ENCODE results near the gene RPS3A. TPM values are rescaled to one million over a fixed set of nuclear protein-coding genes. Genes with fewer than 3 reads are reported as not detected.
A peak's percentile ranks its signal among the peaks of the same experiment; 100 is the strongest.
"Not testable (repeated sequence)": the region's sequence is repeated elsewhere in the genome, so short reads cannot be mapped to it uniquely, and the experiment has no call there.

Gene RPS3A
- total RNA-seq, 2 donors from 2014 or later, result 1,345 to 1,520 TPM

- Histone ChIP-seq H3K27ac (no peak overlapping the region), H3K36me3 (no peaks in the 10 kb centered on the region)
- intact Hi-C loops (cut with DNase I), result loop anchor here (5.0 kb wide), 1 partner anchor 247 kb away; no protein-coding TSS in a partner anchor
Observed at GRCh38 chr4:151114986-151115385, 15.6 kb downstream of the RPS3A start.

GRCh38 chr4:151117371-151117962 is 18.0 kb downstream of the RPS3A start:
- no peak overlapping the region for H3K4me3 ChIP-seq
- no peaks in the 10 kb centered on the region for H3K27me3 ChIP-seq
- H3K9me3 ChIP-seq, result no peaks in the 10 kb centered on the region
- DNase-seq, result peak; percentile 64
- no peak overlapping the region for H3K27ac ChIP-seq
- H3K4me1 ChIP-seq, result no peaks in the 10 kb centered on the region
- intact Hi-C loops (cut with DNase I), result loop anchor here (5.0 kb wide), 1 partner anchor 245 kb away; no protein-coding TSS in a partner anchor
- peak; percentile 74 for TF ChIP-seq CTCF (IDR thresholded peaks at IDR 0.05)
- H3K9ac ChIP-seq (ENCODE audit: low read depth in 2 of 2, low read length in 2 of 2), result no peak overlapping the region
- no peaks in the 10 kb centered on the region for H3K36me3 ChIP-seq

More at GRCh38 chr4:151114986-151115385, 15.6 kb downstream of the RPS3A start:
- H3K9ac ChIP-seq (ENCODE audit: low read depth in 2 of 2, low read length in 2 of 2), result no peak overlapping the region
- DNase-seq, result no peak
- H3K27me3 ChIP-seq, result no peaks in the 10 kb centered on the region
- no peaks in the 10 kb centered on the region for H3K9me3 ChIP-seq
- H3K4me1 ChIP-seq, result no peaks in the 10 kb centered on the region
- no peak for TF ChIP-seq CTCF (IDR thresholded peaks at IDR 0.05)
- no peak overlapping the region for H3K4me3 ChIP-seq

- DNase-seq, result no peak
- no peak overlapping the region for H3K27ac ChIP-seq
- intact Hi-C loops (cut with DNase I), result no loop called here
- no peaks in the 10 kb centered on the region for H3K9me3 ChIP-seq
- no peaks in the 10 kb centered on the region for H3K4me1 ChIP-seq
- no peak overlapping the region for H3K4me3 ChIP-seq
- no peak for TF ChIP-seq CTCF (IDR thresholded peaks at IDR 0.05)
- no peaks in the 10 kb centered on the region for H3K36me3 ChIP-seq
- no peak overlapping the region for H3K9ac ChIP-seq (ENCODE audit: low read depth in 2 of 2, low read length in 2 of 2)
- H3K27me3 ChIP-seq, result no peaks in the 10 kb centered on the region
Observed at GRCh38 chr4:151129796-151130195, 30.4 kb downstream of the RPS3A start.

GRCh38 chr4:151133311-151133710 is 33.9 kb downstream of the RPS3A start:
- H3K27ac ChIP-seq, result no peak overlapping the region
- H3K36me3 ChIP-seq, result no peaks in the 10 kb centered on the region
- intact Hi-C loops (cut with DNase I), result no loop called here
- no peak overlapping the region for H3K4me3 ChIP-seq
- H3K9me3 ChIP-seq, result no peaks in the 10 kb centered on the region
- no peak overlapping the region for H3K9ac ChIP-seq (ENCODE audit: low read depth in 2 of 2, low read length in 2 of 2)
- no peaks in the 10 kb centered on the region for H3K27me3 ChIP-seq
- DNase-seq, result no peak
- no peaks in the 10 kb centered on the region for H3K4me1 ChIP-seq
- TF ChIP-seq CTCF (IDR thresholded peaks at IDR 0.05), result no peak

GRCh38 chr4:151136048-151136447 is 36.6 kb downstream of the RPS3A start:
- intact Hi-C loops (cut with DNase I); DNase-seq; H3K36me3 ChIP-seq; H3K4me1 ChIP-seq; H3K27ac ChIP-seq; H3K9ac ChIP-seq (ENCODE audit: low read depth in 2 of 2, low read length in 2 of 2); H3K9me3 ChIP-seq; H3K4me3 ChIP-seq; H3K27me3 ChIP-seq: not testable (repeated sequence)

- H3K27me3 ChIP-seq, result no peaks in the 10 kb centered on the region
- no peaks in the 10 kb centered on the region for H3K9me3 ChIP-seq
- H3K4me1 ChIP-seq, result no peaks in the 10 kb centered on the region
- no peaks in the 10 kb centered on the region for H3K36me3 ChIP-seq
- TF ChIP-seq CTCF (IDR thresholded peaks at IDR 0.05), result no peak
- DNase-seq, result no peak
- intact Hi-C loops (cut with DNase I), result no loop called here
- no peak overlapping the region for H3K9ac ChIP-seq (ENCODE audit: low read depth in 2 of 2, low read length in 2 of 2)
- no peak overlapping the region for H3K27ac ChIP-seq
- H3K4me3 ChIP-seq, result no peak overlapping the region
Observed at GRCh38 chr4:151139814-151140213, 40.4 kb downstream of the RPS3A start.

Data from colonic mucosa (tissue), 4 donors.